Uterus (tissue), 4 donors: ENCODE results near the gene SKI. TPM values are rescaled to one million over a fixed set of nuclear protein-coding genes. Genes with fewer than 3 reads are reported as not detected.

Source experiments
- DNase-seq, 2 donors: peaks; one replicate each; pipeline ENCODE4 v3.0.0-alpha.2; 2019 to 2020
- H3K27ac ChIP-seq, 2 donors: fragments of 200-600 bp; sonication (generic); 1 replicate in 1 of 2; 2 replicates in 1 of 2; pipeline ENCODE4 v1.5.1; 2016 to 2018
- H3K27me3 ChIP-seq, 2 donors: fragments of 200-600 bp; sonication (generic); one replicate each; pipeline ENCODE4 v1.5.1; 2018 to 2019; ENCODE audit warnings: control low read depth in 1 of 2
- H3K36me3 ChIP-seq, 2 donors: fragments of 200-600 bp; sonication (generic); one replicate each; pipeline ENCODE4 v1.5.1; 2019; ENCODE audit warnings: control low read depth in 1 of 2
- H3K4me1 ChIP-seq, 2 donors: fragments of 200-600 bp; sonication (generic); one replicate each; pipeline ENCODE4 v1.5.1; 2018 to 2019; ENCODE audit warnings: control low read depth in 1 of 2
- H3K4me3 ChIP-seq, 2 donors: fragments of 200-600 bp; sonication (generic); 1 replicate in 1 of 2; 2 replicates in 1 of 2; pipeline ENCODE4 v1.5.1; 2018 to 2019; ENCODE audit warnings: mild to moderate bottlenecking in 1 of 2
- H3K9me3 ChIP-seq, 2 donors: fragments of 200-600 bp; sonication (generic); one replicate each; pipeline ENCODE4 v1.5.1; 2019; ENCODE audit warnings: control low read depth in 1 of 2
- POLR2A ChIP-seq, 2 donors: fragments of 450-650 bp; IDR thresholded peaks; one replicate each; pipeline ENCODE4 v1.6.1; 2016; ENCODE audit warnings: antibody characterized with exemption in 2 of 2, mild to moderate bottlenecking in 1 of 2, moderate library complexity in 1 of 2
- intact Hi-C: fragments of 100-400 bp; cut with DNase I; formaldehyde crosslinking; loops from one replicate; pipeline ENCODE4 v1.15.1; 2023; ENCODE audit warnings: low total_unique reads
- total RNA-seq, 4 donors: library from RNA; depleted of rRNA in 3 of 4; stranded (reverse); fragments of >200 nt in 3 of 4; gene quantifications; one replicate each; pipeline versions ENCODE4 v1.1.0 to v1.2.4, GENCODE V29; 2014 to 2023
- TF ChIP-seq, protein P1 (sequence below), 4 experiments: fragments of 200-600 bp in 2 of 4; fragments of 450-650 bp in 2 of 4; sonication (generic) in 2 of 4; IDR thresholded peaks; one replicate each; pipeline ENCODE4 v1.5.1; 2016 to 2019; ENCODE audit warnings: antibody characterized with exemption in 4 of 4, mild to moderate bottlenecking in 2 of 4, moderate library complexity in 1 of 4
- donor health status: DM: yes; HTN: yes; CAD: no.

The SKI gene
- total RNA-seq, 4 donors from 2014 or later, result 22.8 to 148 (median 34.9) TPM

DNA sequence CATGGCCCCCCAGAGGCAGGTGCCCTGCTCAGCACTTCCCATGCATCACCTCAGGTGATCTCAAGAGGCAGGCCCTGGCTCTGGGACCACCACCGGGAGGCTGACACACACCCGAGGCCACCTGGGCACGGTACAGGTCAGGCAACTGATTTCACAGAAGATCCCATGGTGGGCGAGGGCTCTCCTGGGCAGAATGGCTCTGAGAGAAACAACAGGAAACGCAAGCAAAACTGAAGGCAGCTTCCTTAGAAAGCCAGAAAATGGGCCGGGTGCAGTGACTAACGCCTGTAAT, 11.4 kb upstream of the SKI start:
- peak in 1 of 2 donors; percentile 16 for DNase-seq
- intact Hi-C loops, result no loop called here
- no peaks in the 10 kb centered on the region for H3K27me3 ChIP-seq
- no peaks in the 10 kb centered on the region for H3K9me3 ChIP-seq
- H3K36me3 ChIP-seq, result no peaks in the 10 kb centered on the region
- H3K4me1 ChIP-seq, result peaks cover 9 to 24% of the 10 kb centered on the region in 2 donors
- no peak overlapping the region for H3K4me3 ChIP-seq
- no peak overlapping the region for H3K27ac ChIP-seq
- no peak for TF ChIP-seq POLR2A (IDR thresholded peaks at IDR 0.05)
- TF ChIP-seq, protein P1, sequence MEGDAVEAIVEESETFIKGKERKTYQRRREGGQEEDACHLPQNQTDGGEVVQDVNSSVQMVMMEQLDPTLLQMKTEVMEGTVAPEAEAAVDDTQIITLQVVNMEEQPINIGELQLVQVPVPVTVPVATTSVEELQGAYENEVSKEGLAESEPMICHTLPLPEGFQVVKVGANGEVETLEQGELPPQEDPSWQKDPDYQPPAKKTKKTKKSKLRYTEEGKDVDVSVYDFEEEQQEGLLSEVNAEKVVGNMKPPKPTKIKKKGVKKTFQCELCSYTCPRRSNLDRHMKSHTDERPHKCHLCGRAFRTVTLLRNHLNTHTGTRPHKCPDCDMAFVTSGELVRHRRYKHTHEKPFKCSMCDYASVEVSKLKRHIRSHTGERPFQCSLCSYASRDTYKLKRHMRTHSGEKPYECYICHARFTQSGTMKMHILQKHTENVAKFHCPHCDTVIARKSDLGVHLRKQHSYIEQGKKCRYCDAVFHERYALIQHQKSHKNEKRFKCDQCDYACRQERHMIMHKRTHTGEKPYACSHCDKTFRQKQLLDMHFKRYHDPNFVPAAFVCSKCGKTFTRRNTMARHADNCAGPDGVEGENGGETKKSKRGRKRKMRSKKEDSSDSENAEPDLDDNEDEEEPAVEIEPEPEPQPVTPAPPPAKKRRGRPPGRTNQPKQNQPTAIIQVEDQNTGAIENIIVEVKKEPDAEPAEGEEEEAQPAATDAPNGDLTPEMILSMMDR (IDR thresholded peaks at IDR 0.05), result no peak

DNA sequence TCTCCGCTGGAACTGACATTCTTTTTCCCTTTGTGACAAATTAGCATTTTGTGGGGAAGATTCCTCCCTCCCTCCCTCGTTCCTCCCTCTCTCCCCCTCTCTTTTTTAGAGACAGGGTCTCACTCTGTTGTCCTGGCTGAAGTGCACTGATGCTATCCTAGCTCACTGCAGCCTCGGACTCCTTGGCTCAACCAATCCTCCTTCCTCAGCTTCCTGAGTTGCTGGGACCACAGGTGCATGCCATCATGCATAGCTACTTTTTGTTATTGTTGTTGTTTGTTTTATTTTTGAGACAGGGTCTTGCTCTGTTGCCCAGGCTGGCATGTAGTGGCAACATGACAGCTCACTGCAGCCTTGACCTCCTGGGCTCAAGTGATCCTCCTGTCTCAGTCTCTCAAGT, 6.8 kb upstream of the SKI start:
- no peak for DNase-seq
- Histone ChIP-seq H3K27me3 (no peaks in the 10 kb centered on the region), H3K27ac (no peak overlapping the region), H3K9me3 (no peaks in the 10 kb centered on the region), H3K4me1 (no peaks in the 10 kb centered on the region), H3K36me3 (no peaks in the 10 kb centered on the region), H3K4me3 (no peak overlapping the region)
- intact Hi-C loops, result no loop called here
- TF ChIP-seq, protein P1 (IDR thresholded peaks at IDR 0.05), result no peak
- no peak for TF ChIP-seq POLR2A (IDR thresholded peaks at IDR 0.05)

DNA sequence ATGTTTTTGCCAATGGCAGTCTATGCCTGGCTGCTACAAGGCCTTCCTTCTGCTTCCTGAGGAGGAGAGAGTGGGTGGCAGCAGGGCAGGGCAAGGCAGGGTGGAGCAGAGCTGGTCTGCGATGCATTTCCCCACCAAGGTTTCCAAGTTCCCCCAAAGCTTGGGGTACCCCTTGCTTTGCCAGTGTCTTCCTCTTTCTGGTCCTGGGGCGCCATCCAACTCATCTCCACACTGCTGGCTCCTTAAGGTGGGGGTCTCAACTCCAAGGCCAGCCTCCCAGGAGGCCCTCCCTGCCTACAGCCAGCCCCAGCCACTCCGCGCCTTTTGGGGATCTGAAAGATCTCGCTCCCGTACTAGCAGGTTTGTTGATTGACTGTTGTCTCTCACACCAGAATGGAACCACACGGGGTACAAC, 3.9 kb upstream of the SKI start:
- no peak for DNase-seq
- Histone ChIP-seq H3K36me3 (no peaks in the 10 kb centered on the region), H3K27ac (no peak overlapping the region), H3K27me3 (no peaks in the 10 kb centered on the region), H3K4me1 (no peaks in the 10 kb centered on the region), H3K9me3 (no peaks in the 10 kb centered on the region), H3K4me3 (no peak overlapping the region)
- intact Hi-C loops, result no loop called here
- TF ChIP-seq POLR2A (IDR thresholded peaks at IDR 0.05), result no peak
- TF ChIP-seq, protein P1 (IDR thresholded peaks at IDR 0.05), result no peak

DNA sequence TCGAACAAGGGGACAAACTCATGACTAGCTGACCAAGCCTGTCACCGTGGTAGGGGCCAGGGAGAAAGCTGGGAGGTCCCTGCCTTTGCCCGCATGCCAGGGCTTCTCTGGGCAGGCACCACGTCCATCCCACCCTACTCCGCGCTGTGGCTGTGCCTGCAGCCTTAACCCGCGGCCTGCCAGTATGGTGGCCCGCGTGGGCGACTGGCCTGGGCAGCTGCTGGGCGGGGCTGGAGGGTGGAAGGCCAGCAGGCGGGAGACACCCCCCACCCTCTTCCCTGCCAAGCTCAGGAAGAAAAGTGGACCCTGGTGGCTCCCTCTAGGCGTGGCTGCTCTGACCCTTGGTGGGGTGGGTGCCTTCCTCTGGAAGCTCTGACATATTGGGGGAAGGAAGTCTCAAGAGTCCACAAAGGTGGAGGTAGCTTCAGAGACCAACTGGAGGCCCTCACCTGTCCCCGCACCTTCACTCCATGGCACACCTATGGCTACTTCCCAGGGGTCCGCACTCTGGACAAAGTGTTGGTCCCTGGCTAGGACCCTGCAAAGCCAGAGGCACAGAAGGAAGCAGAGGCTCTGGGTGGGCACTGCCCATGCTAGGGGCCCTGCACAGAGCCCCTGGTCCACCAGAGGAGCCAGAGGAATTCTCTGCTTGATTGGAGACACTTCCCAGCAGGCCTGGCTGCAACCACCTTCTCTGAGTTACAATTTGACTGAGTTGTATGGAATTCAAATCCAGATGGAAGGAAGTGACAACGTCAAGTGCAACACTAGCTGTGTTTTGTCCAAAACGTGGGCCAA, 3.3 kb upstream of the SKI start:
- Histone ChIP-seq H3K9me3 (no peaks in the 10 kb centered on the region), H3K27me3 (no peaks in the 10 kb centered on the region), H3K36me3 (no peaks in the 10 kb centered on the region), H3K4me1 (no peaks in the 10 kb centered on the region), H3K4me3 (no peak overlapping the region), H3K27ac (no peak overlapping the region)
- DNase-seq, result no peak
- TF ChIP-seq, protein P1 (IDR thresholded peaks at IDR 0.05), result no peak
- TF ChIP-seq POLR2A (IDR thresholded peaks at IDR 0.05), result no peak
- intact Hi-C loops, result no loop called here

DNA sequence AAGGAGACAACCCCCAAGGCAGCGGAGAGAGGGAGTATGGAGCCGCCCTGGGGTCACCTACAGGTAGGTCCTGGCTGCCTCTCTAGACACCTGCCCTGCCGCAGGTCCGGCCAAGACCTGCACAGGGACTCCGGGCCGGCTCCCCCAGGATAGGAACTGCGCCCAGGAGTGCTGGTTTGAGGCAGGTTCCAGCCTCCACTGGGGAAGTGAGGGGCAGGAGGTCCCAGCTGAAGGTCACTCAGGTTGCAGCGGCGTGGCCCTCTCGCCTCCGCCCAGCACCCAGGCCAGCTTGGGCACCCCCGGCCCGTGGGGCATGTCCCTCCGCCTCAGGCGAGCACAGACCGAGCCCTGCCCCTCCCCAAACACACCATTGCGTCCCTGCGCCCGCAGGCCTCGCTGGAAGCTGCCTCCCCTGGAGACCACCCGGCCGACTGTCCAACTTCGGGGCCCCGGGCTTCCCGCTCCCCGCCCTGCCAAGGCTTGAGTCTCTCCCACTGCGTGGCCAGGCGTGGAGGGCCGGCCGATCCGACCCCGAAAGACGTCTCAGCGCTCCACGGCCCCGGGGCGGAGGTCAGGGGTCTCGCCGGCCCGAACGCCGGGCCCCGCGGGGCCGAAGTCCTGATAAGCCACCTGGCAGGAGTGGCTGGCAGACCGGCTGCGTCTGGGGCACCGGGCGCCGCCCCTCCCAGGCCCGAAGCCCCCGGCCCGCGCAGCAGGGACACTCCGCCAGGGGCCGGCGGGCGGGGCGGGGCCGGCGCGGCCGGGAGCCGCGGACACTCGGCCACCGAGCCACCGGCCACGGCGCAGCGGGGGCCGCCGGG, 1.4 kb upstream of the SKI start:
- no peaks in the 10 kb centered on the region for H3K4me1 ChIP-seq
- H3K4me3 ChIP-seq, result peak overlapping the region; percentile 68 to 95
- DNase-seq, result peak; percentile 50
- no peak for TF ChIP-seq POLR2A (IDR thresholded peaks at IDR 0.05)
- TF ChIP-seq, protein P1 (IDR thresholded peaks at IDR 0.05), result no peak
- intact Hi-C loops, result no loop called here
- no peaks in the 10 kb centered on the region for H3K36me3 ChIP-seq
- no peaks in the 10 kb centered on the region for H3K9me3 ChIP-seq
- peak overlapping the region; percentile 99 to 100 for H3K27ac ChIP-seq
- H3K27me3 ChIP-seq, result no peaks in the 10 kb centered on the region
